ENCODE results near the gene PTPRS.

The PTPRS gene

DNA sequence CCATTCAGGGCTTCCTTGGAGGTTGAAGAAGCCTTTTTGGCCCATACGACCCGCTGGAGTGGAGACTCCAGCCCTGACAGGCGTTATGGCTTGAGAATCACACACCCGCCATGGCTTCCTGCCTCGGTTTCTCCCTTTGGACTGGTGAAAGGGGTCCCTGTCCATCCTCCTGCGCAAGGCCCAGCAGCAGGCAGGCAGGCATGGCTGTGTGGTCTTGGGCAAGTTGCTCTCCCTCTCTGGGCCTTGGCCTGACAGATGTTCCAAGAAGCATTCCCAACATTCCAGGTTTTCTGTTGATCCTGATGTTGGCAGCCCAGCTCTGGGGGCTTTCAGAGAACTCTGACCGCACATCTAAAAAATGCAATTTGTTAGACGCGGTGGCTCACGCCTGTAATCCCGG lies 8.1 kb downstream of the PTPRS start:
- TF ChIP-seq GATA3 (IDR thresholded peaks at IDR 0.05; ENCODE audit: low read depth, low read length) (no peak), GATA2 (IDR thresholded peaks at IDR 0.05; ENCODE audit: low read depth, low read length) (no peak)

DNA sequence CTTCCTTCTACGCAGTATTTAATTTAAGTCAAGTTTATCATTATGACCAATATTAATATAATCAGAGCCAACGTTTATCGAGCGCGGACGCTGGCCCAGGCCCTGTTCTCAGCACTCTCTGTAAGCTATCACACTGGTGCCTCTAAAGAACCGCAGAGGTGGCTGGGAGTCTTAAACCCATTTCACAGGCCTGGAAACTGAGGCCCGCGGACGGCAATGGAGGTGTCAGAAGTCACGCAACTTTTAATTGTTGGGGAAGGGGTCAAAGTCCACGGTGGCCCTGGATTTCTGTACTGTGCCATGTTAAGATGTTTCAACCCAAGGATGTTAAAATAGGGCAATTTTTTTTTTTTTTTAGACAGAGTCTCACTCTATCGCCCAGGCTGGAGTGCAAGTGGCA lies 8.8 kb downstream of the PTPRS start:
- TF ChIP-seq GATA3 (IDR thresholded peaks at IDR 0.05; ENCODE audit: low read depth, low read length) (no peak), GATA2 (IDR thresholded peaks at IDR 0.05; ENCODE audit: low read depth, low read length) (no peak)

DNA sequence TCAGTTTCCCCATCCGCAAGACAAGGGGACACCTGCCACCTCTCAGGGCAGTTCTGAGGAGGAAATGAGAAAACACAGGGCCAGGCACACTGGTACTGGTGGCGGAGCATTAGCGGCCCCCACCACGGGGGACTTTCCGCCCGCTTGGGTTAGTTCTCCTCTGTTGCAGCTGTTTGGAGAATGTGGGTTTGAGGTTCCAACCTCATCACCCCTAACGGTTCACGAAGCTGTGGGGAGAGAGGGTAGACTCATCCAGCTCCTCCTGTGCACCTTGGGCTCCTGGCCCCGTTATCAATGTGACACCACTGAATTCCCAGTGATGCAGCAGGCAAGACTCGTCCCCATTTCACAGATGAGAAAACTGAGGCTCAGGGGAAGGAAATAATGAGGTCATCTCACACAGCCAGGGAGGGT lies 10.3 kb downstream of the PTPRS start:
- TF ChIP-seq GATA2 (IDR thresholded peaks at IDR 0.05; ENCODE audit: low read depth, low read length) = no peak
- no peak for TF ChIP-seq GATA3 (IDR thresholded peaks at IDR 0.05; ENCODE audit: low read depth, low read length)

DNA sequence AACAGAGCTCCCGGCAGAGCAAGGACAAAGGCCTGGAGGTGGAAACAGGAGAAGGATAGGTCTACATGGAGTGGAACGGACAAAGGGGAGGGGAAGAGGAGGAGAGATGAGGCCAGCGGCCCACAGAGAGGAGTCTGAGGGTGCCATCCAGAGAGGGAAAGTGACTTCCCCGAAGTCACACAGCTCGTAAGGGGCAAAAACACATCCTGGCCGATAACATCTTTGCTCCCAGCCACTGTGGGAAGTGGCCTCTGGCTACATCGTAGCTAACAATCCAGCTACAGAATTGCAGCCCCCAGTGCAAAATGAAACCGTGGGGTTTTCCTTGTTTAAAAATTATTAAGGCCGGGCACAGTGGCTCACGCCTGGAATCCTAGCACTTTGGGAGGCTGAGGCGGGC lies 11.5 kb downstream of the PTPRS start:
- TF ChIP-seq GATA2 (IDR thresholded peaks at IDR 0.05; ENCODE audit: low read depth, low read length) (no peak), GATA3 (IDR thresholded peaks at IDR 0.05; ENCODE audit: low read depth, low read length) (no peak)

DNA sequence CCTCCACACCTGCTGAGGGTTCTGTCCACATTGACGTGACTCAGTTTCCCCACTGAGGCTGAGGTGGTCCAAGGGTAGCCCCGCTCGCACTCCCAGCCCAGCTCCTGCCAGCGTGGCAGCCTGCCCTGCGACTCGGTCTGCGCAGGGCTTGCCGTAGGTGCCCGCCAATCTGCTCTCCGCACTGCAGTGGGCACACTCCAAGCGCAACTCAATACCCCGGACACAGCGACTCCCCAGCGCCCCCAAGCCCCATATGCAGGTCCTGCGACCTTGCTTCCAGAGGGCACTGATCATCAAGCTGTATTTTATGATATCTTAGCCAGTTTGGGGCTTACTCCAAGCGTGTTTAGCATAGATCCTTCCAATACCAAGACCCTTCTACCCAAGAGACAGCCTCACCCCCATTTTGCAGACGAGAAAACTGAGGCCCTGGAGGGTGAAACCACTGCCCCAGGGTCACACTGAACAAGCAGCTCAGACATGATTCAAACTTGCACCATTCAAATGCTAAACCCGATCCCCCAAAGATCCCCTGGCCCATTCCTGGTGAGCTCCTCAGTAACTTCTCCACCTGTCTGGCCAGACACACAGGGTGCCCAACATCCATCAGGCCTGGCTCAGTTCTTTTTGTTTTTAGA lies 13.5 kb downstream of the PTPRS start:
- no peak for TF ChIP-seq GATA3 (IDR thresholded peaks at IDR 0.05; ENCODE audit: low read depth, low read length)
- TF ChIP-seq GATA2 (IDR thresholded peaks at IDR 0.05; ENCODE audit: low read depth, low read length) = no peak

DNA sequence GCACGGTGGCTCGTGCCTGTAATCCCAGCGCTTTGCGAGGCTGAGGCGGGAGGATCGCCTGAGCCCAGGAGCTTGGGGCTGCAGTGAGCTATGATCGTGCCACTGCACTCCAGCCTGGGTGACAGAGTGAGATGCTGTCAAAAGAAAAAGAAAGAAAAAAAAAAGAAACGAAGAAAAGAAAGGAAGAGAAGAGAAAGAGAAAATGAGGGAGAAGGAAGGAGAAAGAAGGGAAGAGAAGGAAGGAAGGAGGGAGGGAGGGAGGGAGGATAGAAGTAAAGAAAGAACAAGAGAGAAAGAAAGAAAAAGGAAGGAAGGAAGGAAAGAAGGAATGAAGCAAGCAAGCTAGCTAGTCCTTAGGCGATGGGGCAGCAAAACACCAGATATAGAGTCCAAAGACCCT lies 14.1 kb downstream of the PTPRS start:
- no peak for TF ChIP-seq GATA3 (IDR thresholded peaks at IDR 0.05; ENCODE audit: low read depth, low read length)
- TF ChIP-seq GATA2 (IDR thresholded peaks at IDR 0.05; ENCODE audit: low read depth, low read length) = no peak

DNA sequence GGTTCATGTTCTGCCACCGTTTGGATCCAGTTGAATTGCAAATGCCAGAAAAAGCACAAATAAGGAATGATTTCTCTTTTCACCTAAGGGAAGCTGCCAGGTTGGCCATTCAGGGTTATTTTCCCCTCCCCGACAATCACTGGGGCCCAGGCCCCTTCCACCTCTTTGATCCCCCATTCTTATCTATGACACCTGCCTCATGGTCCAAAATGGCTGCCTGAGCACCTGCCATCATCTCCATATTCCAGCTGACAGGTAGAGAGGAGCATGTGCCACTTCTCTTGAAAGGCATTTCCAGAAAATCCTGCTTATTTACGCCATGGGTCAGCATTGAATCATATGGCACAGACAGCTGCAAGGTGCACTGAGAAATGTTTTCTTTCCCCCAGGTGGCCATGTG lies 15.7 kb downstream of the PTPRS start:
- no peak for TF ChIP-seq GATA3 (IDR thresholded peaks at IDR 0.05; ENCODE audit: low read depth, low read length)

DNA sequence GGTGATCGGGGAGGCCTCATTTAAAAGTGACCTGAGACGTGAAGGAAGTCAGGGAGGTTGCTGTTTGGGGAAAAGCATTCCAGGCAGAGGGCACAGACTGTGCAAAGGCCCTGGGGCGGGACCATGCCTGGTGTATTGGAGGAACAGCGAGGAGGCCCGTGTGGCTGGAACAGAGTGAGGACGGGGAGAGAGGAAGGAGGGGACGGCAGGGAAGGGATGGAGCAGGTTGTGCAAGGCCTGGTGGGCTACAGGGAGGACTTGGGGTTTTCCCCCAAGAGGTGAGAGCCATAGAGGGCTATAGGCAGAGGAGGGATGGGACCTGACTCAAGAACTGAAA lies 17.2 kb downstream of the PTPRS start:
- TF ChIP-seq GATA2 (IDR thresholded peaks at IDR 0.05; ENCODE audit: low read depth, low read length) = no peak
- no peak for TF ChIP-seq GATA3 (IDR thresholded peaks at IDR 0.05; ENCODE audit: low read depth, low read length)

DNA sequence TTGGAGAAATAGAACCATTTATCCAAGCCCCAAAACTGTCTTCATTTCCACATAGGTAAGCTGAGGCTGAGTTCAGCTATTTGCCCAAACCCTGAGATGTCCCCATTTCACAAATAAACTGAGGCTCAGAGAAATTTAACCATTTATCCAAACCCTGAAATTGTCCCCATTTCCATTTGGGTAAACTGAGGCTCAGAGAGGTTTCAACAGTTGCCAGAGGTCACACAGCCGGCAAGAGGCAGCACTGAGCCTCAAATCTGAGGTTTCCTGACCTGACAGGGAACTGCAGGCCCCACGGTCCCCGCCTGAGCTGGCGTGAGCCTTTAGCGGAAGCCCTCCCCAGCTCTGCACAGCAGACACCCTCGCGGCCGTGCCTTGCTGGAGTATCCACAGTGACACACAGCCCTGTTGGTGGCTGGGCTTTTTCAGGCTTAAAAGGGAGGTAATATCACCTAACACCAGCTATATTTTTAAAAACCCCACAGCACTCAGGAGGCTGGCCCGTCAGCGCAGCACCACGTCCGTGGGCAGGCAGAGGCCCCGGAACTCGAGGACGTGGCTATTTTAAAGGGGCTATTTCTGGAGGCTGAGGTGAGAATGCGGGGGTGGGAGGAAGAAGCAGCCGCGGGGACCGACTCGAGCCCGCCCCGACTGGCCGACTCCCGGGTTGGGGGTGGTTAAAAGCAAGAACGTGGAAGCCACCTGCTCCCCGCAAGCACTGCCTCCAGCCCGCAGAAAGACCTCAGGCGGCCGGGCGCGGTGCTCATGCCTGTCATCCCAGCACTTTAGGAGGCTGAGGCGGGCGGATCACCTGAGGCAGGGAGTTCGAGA lies 18.5 kb downstream of the PTPRS start:
- TF ChIP-seq GATA2 (IDR thresholded peaks at IDR 0.05; ENCODE audit: low read depth, low read length) (no peak), GATA3 (IDR thresholded peaks at IDR 0.05; ENCODE audit: low read depth, low read length) (no peak)

DNA sequence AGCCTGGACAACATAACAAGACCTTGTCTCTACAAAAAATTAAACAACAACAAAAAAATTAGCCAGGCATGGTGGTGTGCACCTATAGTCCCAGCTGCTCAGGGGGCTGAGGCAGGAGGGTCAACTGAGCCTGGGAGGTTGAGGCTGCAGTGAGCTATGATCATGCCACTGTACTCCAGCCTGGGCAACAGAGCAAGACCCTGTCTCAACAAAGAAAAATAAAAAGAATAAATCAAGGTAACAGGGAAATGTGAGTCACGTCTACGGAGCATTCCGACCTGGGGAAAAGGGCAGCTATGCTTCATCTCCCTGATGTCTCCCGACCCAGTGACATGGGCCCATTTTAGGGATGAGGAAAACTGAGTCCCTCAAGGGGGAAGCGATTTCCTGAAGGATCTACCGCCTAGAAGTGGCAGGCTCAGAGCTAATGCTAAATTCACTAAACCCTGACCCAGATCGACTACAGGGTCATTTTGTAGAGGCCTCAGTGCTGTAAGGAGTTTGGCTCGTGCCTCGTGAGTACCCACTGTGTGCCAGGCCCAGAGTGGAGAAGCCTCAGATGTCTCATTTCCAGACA lies 19.5 kb downstream of the PTPRS start:
- no peak for TF ChIP-seq GATA2 (IDR thresholded peaks at IDR 0.05; ENCODE audit: low read depth, low read length)

DNA sequence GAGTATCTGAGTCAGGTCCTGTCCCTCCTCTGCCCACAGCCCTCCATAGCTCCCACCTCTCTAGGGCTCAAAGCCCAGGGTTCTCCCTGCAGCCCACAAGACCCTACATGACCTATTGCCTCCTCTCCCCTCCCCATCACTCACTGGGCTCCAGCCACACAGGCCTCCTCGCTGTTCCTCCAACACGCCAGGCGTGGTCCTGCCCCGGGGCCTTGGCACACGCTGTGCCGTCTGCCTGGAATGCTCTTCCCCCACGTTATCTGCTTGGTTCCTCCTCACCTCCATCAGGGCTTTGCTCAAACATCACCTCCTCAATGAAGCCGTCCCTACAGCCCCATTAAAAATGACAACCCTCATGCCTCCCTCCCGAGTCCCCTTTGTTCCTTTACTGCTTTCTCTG lies 21.1 kb downstream of the PTPRS start:
- no peak for TF ChIP-seq GATA3 (IDR thresholded peaks at IDR 0.05; ENCODE audit: low read depth, low read length)
- TF ChIP-seq GATA2 (IDR thresholded peaks at IDR 0.05; ENCODE audit: low read depth, low read length) = no peak

DNA sequence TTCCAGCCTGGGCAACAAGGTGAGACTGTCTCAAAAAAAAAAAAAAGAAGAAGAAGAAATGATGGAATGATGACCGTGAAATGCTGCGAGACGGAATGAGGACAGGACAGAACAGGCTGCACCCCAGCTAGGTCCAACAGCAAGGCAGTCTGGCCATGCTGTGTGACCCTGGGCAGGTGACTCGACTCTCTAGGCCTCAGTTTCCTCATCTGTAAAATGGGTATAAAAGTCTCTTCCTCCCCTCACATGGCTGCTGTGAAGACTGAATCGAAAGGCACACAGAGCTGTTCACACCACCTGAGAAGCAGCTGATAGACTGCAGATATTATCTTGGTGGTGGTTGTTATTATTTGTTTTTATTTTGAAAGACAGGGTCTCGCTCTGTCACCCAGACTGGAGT lies 22.3 kb downstream of the PTPRS start:
- TF ChIP-seq GATA2 (IDR thresholded peaks at IDR 0.05; ENCODE audit: low read depth, low read length) (no peak), GATA3 (IDR thresholded peaks at IDR 0.05; ENCODE audit: low read depth, low read length) (no peak)

DNA sequence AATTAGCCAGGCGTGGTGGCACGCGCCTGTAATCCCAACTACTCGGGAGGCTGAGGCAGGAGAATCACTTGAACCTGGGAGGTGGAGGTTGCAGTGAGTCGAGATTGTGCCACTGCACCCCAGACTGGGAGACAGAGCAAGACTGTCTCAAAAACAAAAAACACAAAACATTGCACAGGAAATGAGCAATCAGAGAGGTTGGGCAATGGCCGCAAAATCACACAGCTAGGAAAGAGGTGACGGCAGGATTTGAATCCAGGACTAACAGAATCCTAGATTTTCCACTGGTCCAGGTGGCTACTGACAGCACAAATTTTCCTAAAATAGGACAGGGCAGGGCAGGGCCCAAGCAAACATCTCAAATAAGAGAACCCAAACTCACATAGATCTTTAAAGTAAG lies 23.3 kb downstream of the PTPRS start:
- TF ChIP-seq GATA2 (IDR thresholded peaks at IDR 0.05; ENCODE audit: low read depth, low read length) (no peak), GATA3 (IDR thresholded peaks at IDR 0.05; ENCODE audit: low read depth, low read length) (no peak)

DNA sequence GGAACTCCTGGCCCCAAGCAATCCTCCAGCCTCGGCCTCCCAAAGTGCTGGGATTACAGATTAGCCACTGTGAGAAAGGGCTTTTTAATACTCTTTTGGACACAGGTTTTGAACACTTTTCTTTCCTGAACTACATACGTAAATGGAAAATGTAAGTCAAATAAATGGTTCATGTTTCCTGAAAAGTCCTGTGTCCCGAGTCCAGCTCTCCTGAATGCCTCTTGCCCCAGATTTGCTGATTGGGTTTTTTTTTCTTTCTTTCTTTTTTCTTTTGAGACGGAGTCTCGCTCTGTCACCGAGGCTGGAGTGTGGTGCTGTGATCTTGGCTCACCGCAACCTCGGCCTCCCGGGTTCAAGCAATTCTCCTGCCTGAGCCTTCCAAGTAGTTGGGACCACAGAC lies 24.5 kb downstream of the PTPRS start:
- TF ChIP-seq GATA3 (IDR thresholded peaks at IDR 0.05; ENCODE audit: low read depth, low read length) = no peak

DNA sequence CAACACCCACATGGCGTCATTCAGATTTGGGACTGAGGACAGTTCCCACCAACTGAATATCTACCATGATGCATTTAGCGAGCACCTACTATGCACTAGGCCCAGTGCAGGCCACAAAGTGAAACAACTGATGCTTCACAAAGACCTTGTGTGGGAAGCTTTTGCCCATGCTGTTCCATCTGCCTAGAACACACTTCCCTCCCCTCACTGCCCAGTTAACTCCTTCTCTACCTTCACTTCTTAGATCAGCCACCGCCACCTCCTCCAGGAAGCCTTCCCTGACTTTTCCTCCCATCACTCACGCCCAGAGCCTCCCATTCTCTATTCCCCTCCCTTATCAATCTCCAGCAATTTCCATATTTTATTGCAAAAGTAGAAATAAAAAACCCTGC lies 25.7 kb downstream of the PTPRS start:
- no peak for TF ChIP-seq GATA2 (IDR thresholded peaks at IDR 0.05; ENCODE audit: low read depth, low read length)
- no peak for TF ChIP-seq GATA3 (IDR thresholded peaks at IDR 0.05; ENCODE audit: low read depth, low read length)

Measured in SH-SY5Y (cell line).